Neural progenitor cell (in vitro differentiated cells): ENCODE measurements around the gene PTHLH.

Source experiments
- CTCF ChIP-seq: fragments of 200-600 bp; sonication (generic); IDR thresholded peaks from 2 replicates; pipeline ENCODE4 v1.5.1; 2017; ENCODE audit warnings: antibody characterized with exemption, mild to moderate bottlenecking
- EZH2 ChIP-seq: fragments of 200-600 bp; sonication (generic); IDR thresholded peaks from 2 replicates; pipeline ENCODE4 v1.6.1; 2017; ENCODE audit warnings: antibody characterized with exemption, mild to moderate bottlenecking, moderate library complexity
- EZH2phosphoT487 ChIP-seq: fragments of 200-600 bp; sonication (generic); IDR thresholded peaks from 2 replicates; pipeline ENCODE4 v1.6.1; 2017; ENCODE audit warnings: antibody characterized with exemption

GRCh38 chr12:27913999-27914614, 58.4 kb downstream of the PTHLH start:
- no peak for TF ChIP-seq CTCF
- TF ChIP-seq EZH2 = no peak
- TF ChIP-seq EZH2phosphoT487 = no peak
